NCI-H2227 treated with DMSO at 0.1 percent for 48 hours (cell line): ENCODE results near the gene EIF6.
A peak's percentile ranks its signal among the peaks of the same experiment; 100 is the strongest.

Experiments
- DNase-seq: peaks from one replicate; lab custom pipeline; 2025; lab: John Stamatoyannopoulos, UW

EIF6 gene

GRCh38 chr20:35312318-35312717 lies 27.7 kb upstream of the EIF6 start:
- no peak for DNase-seq

- no peak for DNase-seq
Measured at GRCh38 chr20:35311822-35312221, 27.2 kb upstream of the EIF6 start.

- DNase-seq: no peak
Measured at GRCh38 chr20:35311409-35311808, 26.8 kb upstream of the EIF6 start.

GRCh38 chr20:35307666-35308653 lies 23.4 kb upstream of the EIF6 start:
- no peak for DNase-seq

GRCh38 chr20:35306931-35307517 lies 22.5 kb upstream of the EIF6 start:
- DNase-seq: peak; percentile 44

- DNase-seq: no peak
Measured at GRCh38 chr20:35305682-35306556, 21.3 kb upstream of the EIF6 start.

GRCh38 chr20:35304956-35305355 lies 20.4 kb upstream of the EIF6 start:
- DNase-seq: no peak

GRCh38 chr20:35303735-35304491 lies 19.3 kb upstream of the EIF6 start:
- DNase-seq: peak; percentile 68

- no peak for DNase-seq
Measured at GRCh38 chr20:35303382-35303734, 18.8 kb upstream of the EIF6 start.

- DNase-seq: no peak
Measured at GRCh38 chr20:35302421-35303335, 18.1 kb upstream of the EIF6 start.

GRCh38 chr20:35301426-35301825 lies 16.9 kb upstream of the EIF6 start:
- no peak for DNase-seq

GRCh38 chr20:35300469-35301262 lies 16.1 kb upstream of the EIF6 start:
- no peak for DNase-seq

- no peak for DNase-seq
Measured at GRCh38 chr20:35299780-35300179, 15.2 kb upstream of the EIF6 start.

GRCh38 chr20:35298264-35298663 lies 13.7 kb upstream of the EIF6 start:
- no peak for DNase-seq

GRCh38 chr20:35297740-35298139 lies 13.2 kb upstream of the EIF6 start:
- no peak for DNase-seq

- DNase-seq: no peak
Measured at GRCh38 chr20:35297155-35297554, 12.6 kb upstream of the EIF6 start.

GRCh38 chr20:35296101-35296554 lies 11.6 kb upstream of the EIF6 start:
- no peak for DNase-seq

GRCh38 chr20:35295674-35296073 lies 11.1 kb upstream of the EIF6 start:
- no peak for DNase-seq

GRCh38 chr20:35295058-35295457 lies 10.5 kb upstream of the EIF6 start:
- no peak for DNase-seq

- no peak for DNase-seq
Measured at GRCh38 chr20:35294293-35294685, 9.7 kb upstream of the EIF6 start.
